Stimulated activated naive CD8-positive, alpha-beta T cell treated with anti-CD3 and anti-CD28 coated beads, Interleukin-15, amount 100 ng/mL, for 72 hours (primary cell): ENCODE results near the gene DHRS3.

Experiments used
- ATAC-seq: fragments of 150-1000 bp; cut with Tn5 transposase; 2 replicates; pipeline ENCODE4 v1.10.0; 2021; ENCODE audit warnings: mild to moderate bottlenecking, moderate library complexity
- DNase-seq, 2 donors: peaks; one replicate each; pipeline ENCODE4 v3.0.0; 2021 to 2022
- H3K27ac Mint-ChIP-seq, 2 donors: one replicate each; pipeline ENCODE4 v1.8.0; 2022; ENCODE audit warnings: mild to moderate bottlenecking in 2 of 2, mixed read lengths in 2 of 2, moderate library complexity in 2 of 2
- H3K27me3 Mint-ChIP-seq: one replicate; pipeline ENCODE4 v1.8.0; 2022; ENCODE audit warnings: mixed read lengths
- H3K4me1 Mint-ChIP-seq: one replicate; pipeline ENCODE4 v1.8.0; 2022; ENCODE audit warnings: mild to moderate bottlenecking, mixed read lengths
- H3K4me3 Mint-ChIP-seq, 2 donors: one replicate each; pipeline ENCODE4 v1.8.0; 2022; ENCODE audit warnings: mild to moderate bottlenecking in 2 of 2, mixed read lengths in 2 of 2, moderate library complexity in 1 of 2
- H3K9me3 Mint-ChIP-seq, 2 donors: one replicate each; pipeline ENCODE4 v1.8.0; 2022; ENCODE audit warnings: mixed read lengths in 2 of 2

The DHRS3 gene

GRCh38 chr1:12552111-12552888 lies 65.7 kb downstream of the DHRS3 start:
- Mint-ChIP-seq H3K9me3 (no peaks in the 10 kb centered on the region), H3K4me1 (peaks cover 36% of the 10 kb centered on the region), H3K4me3 (no peak overlapping the region), H3K27ac (peak overlapping the region in 1 of 2 donors; percentile 64), H3K27me3 (peaks cover 7% of the 10 kb centered on the region)
- ATAC-seq: no peak
- no peak for DNase-seq

- DNase-seq: no peak
- ATAC-seq: no peak
- Mint-ChIP-seq H3K27me3 (peaks cover 7% of the 10 kb centered on the region), H3K27ac (no peak overlapping the region), H3K4me1 (peaks cover 36% of the 10 kb centered on the region), H3K4me3 (no peak overlapping the region), H3K9me3 (no peaks in the 10 kb centered on the region)
These were observed 66.4 kb downstream of the DHRS3 start for GRCh38 chr1:12551584-12551983.

GRCh38 chr1:12549460-12550349 lies 68.3 kb downstream of the DHRS3 start:
- peaks cover 7% of the 10 kb centered on the region for H3K27me3 Mint-ChIP-seq
- H3K4me1 Mint-ChIP-seq: peaks cover 39% of the 10 kb centered on the region
- no peaks in the 10 kb centered on the region for H3K9me3 Mint-ChIP-seq
- H3K4me3 Mint-ChIP-seq: no peak overlapping the region
- ATAC-seq (no peak), DNase-seq (no peak)
- peak overlapping the region in 1 of 2 donors; percentile 7 for H3K27ac Mint-ChIP-seq

GRCh38 chr1:12548973-12549459 lies 69.0 kb downstream of the DHRS3 start:
- ATAC-seq: no peak
- H3K27ac Mint-ChIP-seq: no peak overlapping the region
- H3K4me1 Mint-ChIP-seq: peaks cover 46% of the 10 kb centered on the region
- peaks cover 7% of the 10 kb centered on the region for H3K27me3 Mint-ChIP-seq
- H3K9me3 Mint-ChIP-seq: no peaks in the 10 kb centered on the region
- DNase-seq: no peak
- no peak overlapping the region for H3K4me3 Mint-ChIP-seq

GRCh38 chr1:12548279-12548972 lies 69.6 kb downstream of the DHRS3 start:
- Mint-ChIP-seq H3K27ac (peak overlapping the region in 1 of 2 donors; percentile 59), H3K4me3 (no peak overlapping the region), H3K4me1 (peaks cover 46% of the 10 kb centered on the region), H3K9me3 (no peaks in the 10 kb centered on the region), H3K27me3 (peaks cover 7% of the 10 kb centered on the region)
- DNase-seq: no peak
- ATAC-seq: no peak

- Mint-ChIP-seq H3K9me3 (no peaks in the 10 kb centered on the region), H3K4me1 (peaks cover 46% of the 10 kb centered on the region), H3K27ac (peak overlapping the region in 1 of 2 donors; percentile 59), H3K4me3 (no peak overlapping the region), H3K27me3 (peaks cover 7% of the 10 kb centered on the region)
- ATAC-seq (no peak), DNase-seq (no peak)
These were observed 70.3 kb downstream of the DHRS3 start for GRCh38 chr1:12547586-12548225.

GRCh38 chr1:12546771-12547585 lies 71.0 kb downstream of the DHRS3 start:
- Mint-ChIP-seq H3K9me3 (no peaks in the 10 kb centered on the region), H3K4me3 (no peak overlapping the region), H3K27ac (no peak overlapping the region), H3K4me1 (peaks cover 46% of the 10 kb centered on the region), H3K27me3 (peaks cover 7% of the 10 kb centered on the region)
- DNase-seq (no peak), ATAC-seq (no peak)

GRCh38 chr1:12544992-12545391 lies 73.0 kb downstream of the DHRS3 start:
- ATAC-seq (no peak), DNase-seq (no peak)
- H3K4me3 Mint-ChIP-seq: peak overlapping the region in 1 of 2 donors; percentile 22
- H3K4me1 Mint-ChIP-seq: peaks cover 35% of the 10 kb centered on the region
- no peak overlapping the region for H3K27ac Mint-ChIP-seq
- peaks cover 7% of the 10 kb centered on the region for H3K27me3 Mint-ChIP-seq
- H3K9me3 Mint-ChIP-seq: no peaks in the 10 kb centered on the region

GRCh38 chr1:12544357-12544756 lies 73.7 kb downstream of the DHRS3 start:
- Mint-ChIP-seq H3K27me3 (peaks cover 7% of the 10 kb centered on the region), H3K27ac (no peak overlapping the region), H3K4me3 (no peak overlapping the region), H3K9me3 (no peaks in the 10 kb centered on the region), H3K4me1 (peaks cover 29% of the 10 kb centered on the region)
- no peak for DNase-seq
- no peak for ATAC-seq

GRCh38 chr1:12543740-12544154 lies 74.3 kb downstream of the DHRS3 start:
- Mint-ChIP-seq H3K27ac (no peak overlapping the region), H3K27me3 (peaks cover 7% of the 10 kb centered on the region), H3K4me1 (peaks cover 25% of the 10 kb centered on the region), H3K4me3 (no peak overlapping the region), H3K9me3 (no peaks in the 10 kb centered on the region)
- DNase-seq (no peak), ATAC-seq (no peak)

- DNase-seq: no peak
- no peak for ATAC-seq
- Mint-ChIP-seq H3K27me3 (peaks cover 6% of the 10 kb centered on the region), H3K9me3 (peaks cover 0 to under 1% of the 10 kb centered on the region in 2 donors), H3K4me1 (peaks cover 25% of the 10 kb centered on the region), H3K4me3 (no peak overlapping the region), H3K27ac (peak overlapping the region; percentile 21 to 31)
These were observed 75.1 kb downstream of the DHRS3 start for GRCh38 chr1:12542616-12543592.

- peaks cover 8 to 9% of the 10 kb centered on the region in 2 donors for H3K9me3 Mint-ChIP-seq
- peak overlapping the region; percentile 2 to 31 for H3K27ac Mint-ChIP-seq
- ATAC-seq (no peak), DNase-seq (no peak)
- no peaks in the 10 kb centered on the region for H3K27me3 Mint-ChIP-seq
- H3K4me3 Mint-ChIP-seq: no peak overlapping the region
- H3K4me1 Mint-ChIP-seq: peaks cover 22% of the 10 kb centered on the region
These were observed 75.9 kb downstream of the DHRS3 start for GRCh38 chr1:12542138-12542465.

- ATAC-seq (no peak), DNase-seq (no peak)
- Mint-ChIP-seq H3K4me1 (peaks cover 19% of the 10 kb centered on the region), H3K9me3 (peaks cover 9 to 15% of the 10 kb centered on the region in 2 donors), H3K27ac (peak overlapping the region in 1 of 2 donors; percentile 2), H3K4me3 (no peak overlapping the region), H3K27me3 (no peaks in the 10 kb centered on the region)
These were observed 76.5 kb downstream of the DHRS3 start for GRCh38 chr1:12541274-12542137.
